ENCODE measurements around the gene SYNPR.
A peak's percentile ranks its signal among the peaks of the same experiment; 100 is the strongest.

The SYNPR gene

GRCh38 chr3:63333815-63334214 lies 55.7 kb downstream of the SYNPR start:
- no peaks in the 10 kb centered on the region for H3K36me3 Mint-ChIP-seq (ENCODE audit: low read depth)
- no peak overlapping the region for H3K27ac Mint-ChIP-seq
- H3K27me3 Mint-ChIP-seq = no peaks in the 10 kb centered on the region
- H3K9me3 Mint-ChIP-seq = no peaks in the 10 kb centered on the region
- H3K4me3 Mint-ChIP-seq = no peak overlapping the region
- no peaks in the 10 kb centered on the region for H3K4me1 Mint-ChIP-seq (ENCODE audit: low read depth)
- no peak for DNase-seq

- H3K4me3 Mint-ChIP-seq = no peak overlapping the region
- H3K4me1 Mint-ChIP-seq (ENCODE audit: low read depth) = no peaks in the 10 kb centered on the region
- no peak overlapping the region for H3K27ac Mint-ChIP-seq
- peaks cover 4% of the 10 kb centered on the region for H3K9me3 Mint-ChIP-seq
- H3K27me3 Mint-ChIP-seq = peaks cover 4% of the 10 kb centered on the region
- DNase-seq = no peak
- H3K36me3 Mint-ChIP-seq (ENCODE audit: low read depth) = no peaks in the 10 kb centered on the region
Observed at GRCh38 chr3:63338351-63338750, 60.2 kb downstream of the SYNPR start.

DNA sequence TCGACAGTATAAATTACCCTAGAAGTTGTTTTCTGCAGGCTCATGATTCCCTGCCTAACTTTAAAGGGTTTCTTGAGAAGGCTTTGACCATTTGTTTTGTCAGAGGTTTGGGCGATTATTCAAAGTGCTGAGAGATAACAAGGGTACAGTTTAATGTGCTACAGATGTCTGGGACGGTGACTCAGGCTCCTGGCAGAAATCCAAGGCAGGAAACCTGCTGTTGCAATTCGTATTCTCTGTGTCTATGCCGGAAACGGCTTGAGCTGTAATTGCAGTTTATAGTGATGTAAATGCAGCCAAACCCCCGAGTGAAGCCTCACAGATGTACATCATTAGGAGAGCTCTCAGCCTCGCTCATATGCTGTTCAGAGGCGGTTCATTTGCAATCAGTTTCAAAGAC lies 65.6 kb downstream of the SYNPR start:
- Mint-ChIP-seq H3K4me1 (ENCODE audit: low read depth) (peaks cover 6% of the 10 kb centered on the region), H3K27me3 (peaks cover 14% of the 10 kb centered on the region), H3K36me3 (ENCODE audit: low read depth) (no peaks in the 10 kb centered on the region), H3K4me3 (no peak overlapping the region), H3K27ac (no peak overlapping the region), H3K9me3 (peaks cover 4% of the 10 kb centered on the region)
- peak; percentile 31 for DNase-seq

- Mint-ChIP-seq H3K9me3 (peaks cover 4% of the 10 kb centered on the region), H3K4me1 (ENCODE audit: low read depth) (peaks cover 6% of the 10 kb centered on the region), H3K27me3 (peaks cover 19% of the 10 kb centered on the region), H3K4me3 (no peak overlapping the region), H3K36me3 (ENCODE audit: low read depth) (no peaks in the 10 kb centered on the region), H3K27ac (no peak overlapping the region)
- no peak for DNase-seq
Observed at GRCh38 chr3:63344661-63345060, 66.6 kb downstream of the SYNPR start.

- Mint-ChIP-seq H3K27ac (no peak overlapping the region), H3K4me1 (ENCODE audit: low read depth) (no peaks in the 10 kb centered on the region), H3K27me3 (peaks cover 31% of the 10 kb centered on the region), H3K9me3 (no peaks in the 10 kb centered on the region), H3K36me3 (ENCODE audit: low read depth) (no peaks in the 10 kb centered on the region), H3K4me3 (no peak overlapping the region)
- DNase-seq = no peak
Observed at GRCh38 chr3:63349583-63350573, 71.8 kb downstream of the SYNPR start.

GRCh38 chr3:63351159-63352007 lies 73.3 kb downstream of the SYNPR start:
- no peak overlapping the region for H3K27ac Mint-ChIP-seq
- H3K27me3 Mint-ChIP-seq = peaks cover 38% of the 10 kb centered on the region
- no peak for DNase-seq
- no peaks in the 10 kb centered on the region for H3K4me1 Mint-ChIP-seq (ENCODE audit: low read depth)
- no peaks in the 10 kb centered on the region for H3K9me3 Mint-ChIP-seq
- no peaks in the 10 kb centered on the region for H3K36me3 Mint-ChIP-seq (ENCODE audit: low read depth)
- no peak overlapping the region for H3K4me3 Mint-ChIP-seq

DNA sequence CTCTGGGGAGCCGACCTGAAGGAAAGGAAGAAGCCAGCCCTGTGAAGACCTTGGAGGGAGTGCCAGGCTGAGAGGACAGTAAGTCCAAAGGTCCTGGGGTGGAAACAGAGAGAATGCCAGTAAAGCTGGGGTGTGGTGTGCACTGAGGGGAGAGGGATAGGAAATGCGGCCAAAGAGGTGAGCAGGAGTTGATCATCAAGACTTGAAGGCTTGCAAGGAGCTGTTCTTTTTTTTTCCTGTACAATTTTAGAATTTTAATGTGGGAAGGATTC lies 73.8 kb downstream of the SYNPR start:
- Mint-ChIP-seq H3K4me1 (ENCODE audit: low read depth) (no peaks in the 10 kb centered on the region), H3K27ac (no peak overlapping the region), H3K36me3 (ENCODE audit: low read depth) (no peaks in the 10 kb centered on the region), H3K4me3 (no peak overlapping the region), H3K9me3 (no peaks in the 10 kb centered on the region), H3K27me3 (peaks cover 38% of the 10 kb centered on the region)
- no peak for DNase-seq

DNA sequence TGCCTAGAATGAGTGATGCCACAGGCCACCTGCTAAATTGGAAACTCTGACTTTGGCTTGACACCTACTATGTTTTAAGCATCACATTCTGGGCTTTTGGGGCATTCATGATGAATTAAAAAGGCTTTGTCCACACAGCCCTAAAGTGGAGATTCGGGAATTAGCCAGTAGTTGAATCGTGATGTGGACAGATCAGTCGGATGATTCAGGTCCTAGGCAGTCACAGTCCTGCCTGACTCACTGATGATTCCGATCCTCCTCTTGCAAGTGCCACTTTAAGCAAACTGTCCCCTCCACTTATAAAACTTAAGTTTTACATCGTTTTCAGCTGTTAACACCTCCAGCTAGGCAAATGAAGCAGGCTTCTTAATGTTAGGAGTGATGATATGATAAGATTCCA lies 75.3 kb downstream of the SYNPR start:
- no peak overlapping the region for H3K4me3 Mint-ChIP-seq
- DNase-seq = no peak
- H3K9me3 Mint-ChIP-seq = no peaks in the 10 kb centered on the region
- H3K27ac Mint-ChIP-seq = no peak overlapping the region
- no peaks in the 10 kb centered on the region for H3K4me1 Mint-ChIP-seq (ENCODE audit: low read depth)
- H3K36me3 Mint-ChIP-seq (ENCODE audit: low read depth) = no peaks in the 10 kb centered on the region
- peaks cover 37% of the 10 kb centered on the region for H3K27me3 Mint-ChIP-seq

GRCh38 chr3:63354160-63354559 lies 76.1 kb downstream of the SYNPR start:
- H3K27ac Mint-ChIP-seq = no peak overlapping the region
- no peaks in the 10 kb centered on the region for H3K9me3 Mint-ChIP-seq
- H3K4me3 Mint-ChIP-seq = no peak overlapping the region
- H3K27me3 Mint-ChIP-seq = peaks cover 32% of the 10 kb centered on the region
- no peaks in the 10 kb centered on the region for H3K36me3 Mint-ChIP-seq (ENCODE audit: low read depth)
- no peaks in the 10 kb centered on the region for H3K4me1 Mint-ChIP-seq (ENCODE audit: low read depth)
- no peak for DNase-seq

DNA sequence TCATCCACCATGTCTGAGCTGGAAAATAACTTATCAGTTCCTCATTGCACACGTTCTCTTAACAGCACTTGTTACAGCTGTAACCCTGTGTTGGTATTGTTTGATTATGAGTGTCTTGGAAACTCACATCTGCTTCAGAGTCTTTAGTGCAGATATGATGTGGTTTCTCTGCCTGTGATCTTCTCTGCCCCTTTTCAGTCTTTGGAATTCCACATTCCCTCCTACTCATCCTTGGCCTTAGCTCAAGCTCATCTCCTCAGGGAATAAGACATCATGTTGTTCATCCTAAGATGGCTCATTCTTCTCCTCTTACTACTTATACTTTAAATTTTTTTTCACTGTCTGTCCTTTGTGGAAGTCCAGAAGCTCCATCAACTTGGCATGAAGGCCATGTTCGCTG lies 77.7 kb downstream of the SYNPR start:
- H3K4me1 Mint-ChIP-seq (ENCODE audit: low read depth) = no peaks in the 10 kb centered on the region
- H3K36me3 Mint-ChIP-seq (ENCODE audit: low read depth) = no peaks in the 10 kb centered on the region
- peaks cover 19% of the 10 kb centered on the region for H3K27me3 Mint-ChIP-seq
- DNase-seq = no peak
- H3K4me3 Mint-ChIP-seq = no peak overlapping the region
- H3K9me3 Mint-ChIP-seq = no peaks in the 10 kb centered on the region
- H3K27ac Mint-ChIP-seq = no peak overlapping the region

DNA sequence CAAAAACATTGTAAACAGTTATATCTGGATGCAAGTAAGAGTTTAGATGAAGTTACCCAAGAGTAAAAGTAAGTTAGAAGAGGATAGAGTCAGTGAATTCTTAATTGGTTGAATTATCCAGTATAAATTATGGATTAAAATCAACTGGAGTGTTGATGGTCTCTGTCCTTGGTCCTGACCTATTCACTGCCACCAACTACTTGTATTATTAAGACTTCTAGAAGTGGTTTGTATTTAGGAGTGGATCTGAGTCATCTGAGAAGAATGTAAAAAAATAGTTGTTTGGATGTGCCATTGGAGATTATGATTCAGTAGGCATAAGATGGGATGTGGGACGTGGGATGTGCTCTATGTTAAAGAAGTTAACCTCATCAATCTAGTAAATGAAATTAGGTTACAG lies 86.4 kb downstream of the SYNPR start:
- no peak for DNase-seq
- no peaks in the 10 kb centered on the region for H3K36me3 Mint-ChIP-seq (ENCODE audit: low read depth)
- H3K27ac Mint-ChIP-seq = no peak overlapping the region
- H3K4me1 Mint-ChIP-seq (ENCODE audit: low read depth) = no peaks in the 10 kb centered on the region
- H3K9me3 Mint-ChIP-seq = no peaks in the 10 kb centered on the region
- no peak overlapping the region for H3K4me3 Mint-ChIP-seq
- H3K27me3 Mint-ChIP-seq = peaks cover 4% of the 10 kb centered on the region

GRCh38 chr3:63364910-63365309 lies 86.8 kb downstream of the SYNPR start:
- no peak for DNase-seq
- Mint-ChIP-seq H3K4me3 (no peak overlapping the region), H3K9me3 (no peaks in the 10 kb centered on the region), H3K4me1 (ENCODE audit: low read depth) (no peaks in the 10 kb centered on the region), H3K27ac (no peak overlapping the region), H3K27me3 (peaks cover 4% of the 10 kb centered on the region), H3K36me3 (ENCODE audit: low read depth) (no peaks in the 10 kb centered on the region)

- no peak for DNase-seq
- Mint-ChIP-seq H3K27me3 (peaks cover 4% of the 10 kb centered on the region), H3K9me3 (no peaks in the 10 kb centered on the region), H3K4me3 (no peak overlapping the region), H3K4me1 (ENCODE audit: low read depth) (no peaks in the 10 kb centered on the region), H3K27ac (no peak overlapping the region), H3K36me3 (ENCODE audit: low read depth) (no peaks in the 10 kb centered on the region)
Observed at GRCh38 chr3:63365671-63366070, 87.6 kb downstream of the SYNPR start.

DNA sequence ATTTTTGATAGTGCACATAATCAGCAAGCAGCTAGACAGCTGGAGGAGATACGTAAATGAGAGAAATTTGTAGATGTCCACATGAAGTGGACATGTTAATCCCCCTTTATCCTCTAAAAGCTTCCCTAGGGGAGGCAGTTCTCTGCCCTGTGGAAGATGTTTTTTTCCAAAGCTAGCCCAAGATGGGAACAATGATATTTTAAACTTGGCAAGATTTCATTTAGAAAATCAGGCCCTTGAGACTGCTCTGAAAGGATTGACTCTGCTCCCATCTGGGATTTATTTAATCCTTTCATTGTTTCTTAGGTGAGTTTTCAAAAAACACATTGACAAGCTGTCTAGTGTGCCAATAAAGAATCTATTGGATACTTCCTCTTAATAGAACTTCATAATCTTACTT lies 92.0 kb downstream of the SYNPR start:
- Mint-ChIP-seq H3K27me3 (no peaks in the 10 kb centered on the region), H3K4me3 (no peak overlapping the region), H3K9me3 (no peaks in the 10 kb centered on the region), H3K36me3 (ENCODE audit: low read depth) (no peaks in the 10 kb centered on the region), H3K4me1 (ENCODE audit: low read depth) (no peaks in the 10 kb centered on the region), H3K27ac (no peak overlapping the region)
- no peak for DNase-seq

DNA sequence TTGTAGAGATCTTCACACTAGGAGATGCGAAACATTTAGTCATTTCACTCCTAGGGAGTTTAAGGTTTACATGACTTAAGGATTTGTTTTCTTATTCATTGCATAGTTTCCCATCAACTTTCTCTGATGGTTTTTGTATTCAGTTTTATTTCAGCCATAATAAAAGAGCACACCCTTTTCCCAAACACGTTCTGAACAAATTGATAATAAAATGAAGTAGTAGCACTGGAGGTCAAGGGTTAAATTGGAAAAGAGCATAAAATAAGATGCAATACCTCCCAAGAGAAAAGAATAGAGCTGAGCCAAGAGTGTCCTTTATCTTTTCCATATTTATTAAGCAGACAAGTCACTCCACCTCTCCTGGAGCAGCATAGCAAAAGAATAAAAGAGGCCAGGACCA lies 104.9 kb downstream of the SYNPR start:
- Mint-ChIP-seq H3K36me3 (ENCODE audit: low read depth) (no peaks in the 10 kb centered on the region), H3K27ac (no peak overlapping the region), H3K27me3 (no peaks in the 10 kb centered on the region), H3K9me3 (no peaks in the 10 kb centered on the region), H3K4me1 (ENCODE audit: low read depth) (no peaks in the 10 kb centered on the region), H3K4me3 (no peak overlapping the region)
- no peak for DNase-seq

All from activated T-cell treated with anti-CD3 and anti-CD28 coated beads, Interleukin-2, amount 50 U/mL, for 24 hours (primary cell).